Measurements from ENCODE around the gene CORO2B.

- no peak for TF ChIP-seq CTCF (IDR thresholded peaks at IDR 0.05)
- TF ChIP-seq POLR2A (IDR thresholded peaks at IDR 0.05): no peak
Observed at GRCh38 chr15:68631601-68632051, 52.8 kb downstream of the CORO2B start.
